Endodermal cell (in vitro differentiated cells): ENCODE results near the gene HNRNPM. TPM values are rescaled to one million over a fixed set of nuclear protein-coding genes. Genes with fewer than 3 reads are reported as not detected.

ENCODE experiments used
- DNase-seq: peaks from one replicate; pipeline ENCODE4 v3.0.0-alpha.2; 2017
- H3K27ac ChIP-seq: 2 replicates; pipeline ENCODE4 v1.5.1; 2013; ENCODE audit warnings: mild to moderate bottlenecking, low read depth, low read length, moderate library complexity
- H3K27me3 ChIP-seq: 2 replicates; pipeline ENCODE4 v1.6.1; 2013; ENCODE audit warnings: mild to moderate bottlenecking, low read length, moderate library complexity; ENCODE audit not compliant: insufficient read depth, control insufficient read depth, poor library complexity, severe bottlenecking
- H3K36me3 ChIP-seq: 2 replicates; pipeline ENCODE4 v1.7.0; 2013; ENCODE audit warnings: mild to moderate bottlenecking, low read length, moderate library complexity; ENCODE audit not compliant: control insufficient read depth, insufficient read depth
- H3K4me1 ChIP-seq: one replicate; pipeline ENCODE4 v1.7.0; 2013; ENCODE audit warnings: low read length; ENCODE audit not compliant: control insufficient read depth, insufficient read depth
- H3K4me3 ChIP-seq: 2 replicates; pipeline ENCODE4 v1.5.1; 2013; ENCODE audit warnings: mild to moderate bottlenecking, low read length, moderate library complexity
- H3K9ac ChIP-seq: 2 replicates; pipeline ENCODE4 v1.6.1; 2013; ENCODE audit warnings: mild to moderate bottlenecking, low read length, moderate library complexity; ENCODE audit not compliant: poor library complexity, severe bottlenecking; ENCODE audit errors: extremely low read depth
- H3K9me3 ChIP-seq: 2 replicates; pipeline ENCODE4 v1.6.1; 2013; ENCODE audit warnings: mild to moderate bottlenecking, low read length, moderate library complexity; ENCODE audit not compliant: control insufficient read depth
- H3K27ac Mint-ChIP-seq: 2 replicates; pipeline ENCODE4 v1.8.0; 2020; ENCODE audit warnings: mixed read lengths
- H3K27me3 Mint-ChIP-seq: 2 replicates; pipeline ENCODE4 v1.8.0; 2021; ENCODE audit warnings: mild to moderate bottlenecking, mixed read lengths; ENCODE audit not compliant: insufficient read depth
- H3K36me3 Mint-ChIP-seq: 2 replicates; pipeline ENCODE4 v1.8.0; 2020; ENCODE audit warnings: low read depth, mixed read lengths
- H3K4me1 Mint-ChIP-seq: 2 replicates; pipeline ENCODE4 v1.8.0; 2020; ENCODE audit warnings: mixed read lengths
- H3K4me3 Mint-ChIP-seq: 2 replicates; pipeline ENCODE4 v1.8.0; 2020; ENCODE audit warnings: mild to moderate bottlenecking, moderate library complexity, mixed read lengths
- H3K9me3 Mint-ChIP-seq: 2 replicates; pipeline ENCODE4 v1.8.0; 2020; ENCODE audit warnings: mild to moderate bottlenecking, mixed read lengths
- WGBS, 2 experiments: methylation state at CpG; one replicate each; pipeline versions ENCODE4 v1.1.5 to v1.1.7; 2013; ENCODE audit warnings: missing lambda C conversion rate in 2 of 2, mixed read lengths in 1 of 2; ENCODE audit not compliant: insufficient coverage in 1 of 2, insufficient read length in 1 of 2; 5-methylcytosine and 5-hydroxymethylcytosine counted together
- total RNA-seq, 2 donors: library from RNA; stranded (reverse); fragmentation: NEBNext Ultra II Directional in 1 of 2; extraction: Animal tissue kit (Norgen Biotek cat#: 25700) in 1 of 2; gene quantifications; 2 replicates in 1 of 2; 3 replicates in 1 of 2; pipeline ENCODE4 v1.2.1, GENCODE V29; 2021
- TF ChIP-seq, protein P1 (sequence below): fragments of 200-600 bp; sonication (generic); conservative IDR thresholded peaks from 2 replicates; pipeline ENCODE4 v1.5.0; 2021; ENCODE audit warnings: antibody characterized with exemption, mild to moderate bottlenecking

HNRNPM gene
- total RNA-seq, 2 donors from 2014 or later: 271 to 370 TPM

DNA sequence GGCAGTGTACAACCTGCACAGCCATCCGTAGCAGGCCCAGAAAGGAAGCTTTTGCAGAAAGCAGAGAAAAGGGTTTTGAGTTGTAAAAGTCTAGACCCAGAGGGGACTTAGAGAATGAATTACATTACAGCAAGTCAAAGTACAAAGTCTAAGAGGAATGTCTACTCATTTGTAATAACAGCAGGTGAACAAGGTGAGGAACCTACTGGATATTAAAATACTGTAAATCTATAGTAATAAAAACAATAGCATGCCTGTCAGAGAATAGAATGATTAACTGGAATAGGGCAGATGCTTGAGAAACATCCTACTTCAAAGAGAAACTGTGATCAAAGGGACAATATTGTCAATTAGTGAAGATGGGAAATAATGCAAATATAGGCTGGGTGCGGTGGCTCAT, 87.5 kb downstream of the HNRNPM start:
- 87 to 100% methylated on average over 1 to 2 of the region's 2 CpGs for WGBS, 2 experiments
- Mint-ChIP-seq H3K4me3 (no peak overlapping the region), H3K27ac (no peak overlapping the region), H3K27me3 (peaks cover 6% of the 10 kb centered on the region), H3K9me3 (no peaks in the 10 kb centered on the region), H3K36me3 (peaks cover 5% of the 10 kb centered on the region), H3K4me1 (no peaks in the 10 kb centered on the region)
- no peak overlapping the region for H3K4me3 ChIP-seq
- H3K4me1 ChIP-seq: no peaks in the 10 kb centered on the region
- H3K27ac ChIP-seq: no peak overlapping the region
- no peaks in the 10 kb centered on the region for H3K36me3 ChIP-seq
- TF ChIP-seq, protein P1, sequence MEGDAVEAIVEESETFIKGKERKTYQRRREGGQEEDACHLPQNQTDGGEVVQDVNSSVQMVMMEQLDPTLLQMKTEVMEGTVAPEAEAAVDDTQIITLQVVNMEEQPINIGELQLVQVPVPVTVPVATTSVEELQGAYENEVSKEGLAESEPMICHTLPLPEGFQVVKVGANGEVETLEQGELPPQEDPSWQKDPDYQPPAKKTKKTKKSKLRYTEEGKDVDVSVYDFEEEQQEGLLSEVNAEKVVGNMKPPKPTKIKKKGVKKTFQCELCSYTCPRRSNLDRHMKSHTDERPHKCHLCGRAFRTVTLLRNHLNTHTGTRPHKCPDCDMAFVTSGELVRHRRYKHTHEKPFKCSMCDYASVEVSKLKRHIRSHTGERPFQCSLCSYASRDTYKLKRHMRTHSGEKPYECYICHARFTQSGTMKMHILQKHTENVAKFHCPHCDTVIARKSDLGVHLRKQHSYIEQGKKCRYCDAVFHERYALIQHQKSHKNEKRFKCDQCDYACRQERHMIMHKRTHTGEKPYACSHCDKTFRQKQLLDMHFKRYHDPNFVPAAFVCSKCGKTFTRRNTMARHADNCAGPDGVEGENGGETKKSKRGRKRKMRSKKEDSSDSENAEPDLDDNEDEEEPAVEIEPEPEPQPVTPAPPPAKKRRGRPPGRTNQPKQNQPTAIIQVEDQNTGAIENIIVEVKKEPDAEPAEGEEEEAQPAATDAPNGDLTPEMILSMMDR: no peak
- H3K9ac ChIP-seq: no peak overlapping the region
- DNase-seq: no peak
- no peaks in the 10 kb centered on the region for H3K27me3 ChIP-seq
- no peaks in the 10 kb centered on the region for H3K9me3 ChIP-seq

DNA sequence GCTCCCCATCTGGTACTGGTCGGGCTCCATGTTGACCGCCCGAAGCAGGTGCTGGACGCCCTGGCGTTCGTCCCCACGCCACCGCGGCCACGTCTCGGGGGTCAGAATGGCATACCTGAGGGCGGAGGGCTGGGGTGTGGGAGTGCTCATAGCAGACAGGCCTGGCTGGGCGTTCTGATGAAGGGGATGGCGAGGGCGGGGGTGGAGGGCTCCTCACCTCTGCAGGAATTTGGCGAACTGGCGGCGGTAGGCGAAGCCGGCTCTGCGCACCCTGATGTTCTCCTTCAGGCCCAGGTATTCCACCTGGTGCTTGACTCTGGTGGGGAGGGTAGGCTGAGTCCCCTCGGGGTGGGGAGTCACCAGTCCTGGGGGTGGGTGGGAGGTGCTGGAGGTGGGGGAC, 91.5 kb downstream of the HNRNPM start:
- H3K4me1 ChIP-seq: no peaks in the 10 kb centered on the region
- no peak overlapping the region for H3K27ac ChIP-seq
- Mint-ChIP-seq H3K27me3 (peaks cover 5% of the 10 kb centered on the region), H3K9me3 (no peaks in the 10 kb centered on the region), H3K27ac (no peak overlapping the region), H3K4me1 (no peaks in the 10 kb centered on the region), H3K36me3 (peaks cover 2% of the 10 kb centered on the region), H3K4me3 (no peak overlapping the region)
- 93 to 100% methylated on average over 4 to 18 of the region's 22 CpGs for WGBS, 2 experiments
- TF ChIP-seq, protein P1: no peak
- DNase-seq: no peak
- H3K36me3 ChIP-seq: peaks cover 4% of the 10 kb centered on the region
- no peak overlapping the region for H3K9ac ChIP-seq
- H3K27me3 ChIP-seq: no peaks in the 10 kb centered on the region
- no peak overlapping the region for H3K4me3 ChIP-seq
- no peaks in the 10 kb centered on the region for H3K9me3 ChIP-seq

DNA sequence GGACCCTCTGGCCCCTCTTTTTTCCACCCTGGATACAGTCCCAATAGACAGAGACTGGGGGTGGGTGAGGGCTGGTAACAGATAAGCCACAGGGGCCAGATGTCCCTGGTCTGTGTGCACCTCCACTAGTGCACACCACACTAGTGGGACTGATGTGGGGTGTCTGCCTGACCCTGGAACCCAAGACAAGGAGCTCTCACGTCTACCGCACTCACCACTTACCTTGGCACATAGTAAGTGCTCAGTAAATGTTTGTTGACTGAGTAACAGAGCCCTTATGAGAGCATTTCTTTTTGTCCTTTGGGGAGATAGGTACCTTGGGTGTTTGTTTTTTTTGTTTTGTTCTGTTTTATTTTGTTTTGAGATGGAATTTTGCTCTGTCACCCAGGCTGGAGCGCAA, 92.3 kb downstream of the HNRNPM start:
- Histone ChIP-seq H3K9ac (no peak overlapping the region), H3K36me3 (peaks cover 4% of the 10 kb centered on the region), H3K27me3 (no peaks in the 10 kb centered on the region), H3K4me1 (no peaks in the 10 kb centered on the region), H3K4me3 (no peak overlapping the region), H3K9me3 (no peaks in the 10 kb centered on the region), H3K27ac (no peak overlapping the region)
- TF ChIP-seq, protein P1: no peak
- no peaks in the 10 kb centered on the region for H3K4me1 Mint-ChIP-seq
- no peaks in the 10 kb centered on the region for H3K9me3 Mint-ChIP-seq
- no peak for DNase-seq
- 94 to 100% methylated on average over 1 to 3 of the region's 3 CpGs for WGBS, 2 experiments
- no peak overlapping the region for H3K4me3 Mint-ChIP-seq
- H3K27ac Mint-ChIP-seq: no peak overlapping the region
- H3K27me3 Mint-ChIP-seq: peaks cover 3% of the 10 kb centered on the region
- no peaks in the 10 kb centered on the region for H3K36me3 Mint-ChIP-seq

Other genes starting within 250 kb of the HNRNPM start
- 100 to 1,000 TPM in 1 of 2 donors, 10 to 100 TPM in 1; 76.9 to 105 TPM for gene CERS4, start 235.6 kb upstream of the HNRNPM start, total RNA-seq
- gene CD320, start 136.6 kb upstream of the HNRNPM start, total RNA-seq: 10 to 100 TPM; 63.4 to 72.7 TPM
- gene NDUFA7, start 123.6 kb upstream of the HNRNPM start, total RNA-seq: 10 to 100 TPM; 75.7 to 86.2 TPM
- 1,000 to 10,000 TPM; 1,512 to 1,809 TPM for gene RPS28, start 123.5 kb upstream of the HNRNPM start, total RNA-seq
- gene KANK3, start 101.7 kb upstream of the HNRNPM start, total RNA-seq: 1 to 10 TPM; 2.3 to 2.6 TPM
- gene ANGPTL4, start 80.8 kb upstream of the HNRNPM start, total RNA-seq: 10 to 100 TPM; 10.9 to 13.2 TPM
- gene RAB11B, start 54.6 kb upstream of the HNRNPM start, total RNA-seq: 100 to 1,000 TPM; 137 to 146 TPM
- gene MARCHF2, start 31.7 kb upstream of the HNRNPM start, total RNA-seq: 10 to 100 TPM; 31.8 to 35.9 TPM
- 1 to 10 TPM in 1 of 2 donors, under 1 TPM in 1; 0.40 to 1.9 TPM for gene PRAM1, start 57.7 kb downstream of the HNRNPM start, total RNA-seq
- 10 to 100 TPM; 22.6 to 23.7 TPM for gene ZNF414, start 69.2 kb downstream of the HNRNPM start, total RNA-seq
- gene MYO1F, start 132.5 kb downstream of the HNRNPM start, total RNA-seq: 1 to 10 TPM in 1 of 2 donors, under 1 TPM in 1; 0.57 to 1.1 TPM
- gene ADAMTS10, start 165.7 kb downstream of the HNRNPM start, total RNA-seq: 10 to 100 TPM; 19.3 to 35.9 TPM
- not detected for gene NFILZ, start 185.7 kb downstream of the HNRNPM start, total RNA-seq